Measurements from ENCODE around the gene B4GALNT4. TPM values are rescaled to one million over a fixed set of nuclear protein-coding genes. Genes with fewer than 3 reads are reported as not detected.

Gene B4GALNT4
- polyA plus RNA-seq, 2 of the 4 experiments (the other 2 are of a cell fraction): 5.3 to 27.5 TPM

GRCh38 chr11:325796-326591, 43.3 kb upstream of the B4GALNT4 start (continued):
- no peak for TF ChIP-seq EHMT2 (IDR thresholded peaks at IDR 0.05; ENCODE audit: low read depth)
- no peak for TF ChIP-seq HES2 (IDR thresholded peaks at IDR 0.05)
- TF ChIP-seq HMGXB4 (CRISPR knock-in tag; IDR thresholded peaks at IDR 0.05; ENCODE audit: borderline replicate concordance): no peak

GRCh38 chr11:326592-326841, 42.8 kb upstream of the B4GALNT4 start:
- H3K27ac ChIP-seq: peak overlapping the region in 1 of 2 experiments; percentile 57; a peak in 2 of 6 replicates

GRCh38 chr11:326842-327580, 42.3 kb upstream of the B4GALNT4 start:
- CTCF ChIA-PET: interaction anchor here (1.0 to 1.6 kb wide), 4 partner anchors 10 to 22 kb away, joined by 3 to 5 read pairs (median 4); no protein-coding TSS in a partner anchor
- H3K4me3 ChIP-seq: no peak overlapping the region
- DNase-seq (ENCODE audit: low read depth in 1 of 2, low spot score in 1 of 2) (no peak), FAIRE-seq (no peak), ATAC-seq (peak in 1 of 2 experiments; percentile 13; a peak in 1 of 6 replicates)
- WGBS (ENCODE audit: missing lambda C conversion rate): 56% methylated on average over 17 of the region's 19 CpGs
- POLR2A ChIA-PET: no interaction called here
- H3K4me1 ChIP-seq: peaks cover 9% of the 10 kb centered on the region; the same call in 1 of the 3 replicates
- 0 out of 3 replicates have a peak overlapping the region, but pooled peaks have one; percentile 22 for H3K4me2 ChIP-seq
- H3K9me3 ChIP-seq: no peaks in the 10 kb centered on the region
- peak overlapping the region in 1 of 2 experiments; percentile 57; a peak in 3 of 6 replicates for H3K27ac ChIP-seq
- TF ChIP-seq FOSL2 (IDR thresholded peaks at IDR 0.05) (no peak), FOSL2 (CRISPR knock-in tag; IDR thresholded peaks at IDR 0.05) (no peak), NR3C1 (IDR thresholded peaks at IDR 0.05) (no peak), HOXB13 (CRISPR knock-in tag; IDR thresholded peaks at IDR 0.05; ENCODE audit: low read depth) (no peak), ESRRA (IDR thresholded peaks at IDR 0.05; ENCODE audit: borderline replicate concordance, low read length) (no peak), JUNB (IDR thresholded peaks at IDR 0.05) (no peak), HEYL (CRISPR knock-in tag; IDR thresholded peaks at IDR 0.05) (no peak), USF2 (IDR thresholded peaks at IDR 0.05) (no peak), BCL3 (IDR thresholded peaks at IDR 0.05) (no peak)

More at GRCh38 chr11:326592-326841, 42.8 kb upstream of the B4GALNT4 start:
- no peaks in the 10 kb centered on the region for H3K9me3 ChIP-seq
- no peak overlapping the region for H3K4me3 ChIP-seq
- POLR2A ChIA-PET: no interaction called here
- no peak overlapping the region for H3K4me2 ChIP-seq
- peaks cover 9% of the 10 kb centered on the region; the same call in 1 of the 3 replicates for H3K4me1 ChIP-seq
- no peak for TF ChIP-seq ZNF302 (CRISPR knock-in tag; IDR thresholded peaks at IDR 0.05)
- ATAC-seq: peak; percentile 40 to 44; a peak in 4 of 6 replicates
- no peak for FAIRE-seq
- CTCF ChIA-PET: interaction anchor here (1.0 to 1.6 kb wide), 3 partner anchors 10 to 20 kb away, joined by 4 to 5 read pairs (median 4); no protein-coding TSS in a partner anchor
- no peak for DNase-seq (ENCODE audit: low read depth in 1 of 2, low spot score in 1 of 2)
- 61% methylated on average over 4 of the region's 6 CpGs for WGBS (ENCODE audit: missing lambda C conversion rate)

GRCh38 chr11:327581-327923, 41.7 kb upstream of the B4GALNT4 start:
- Histone ChIP-seq H3K4me3 (no peak overlapping the region), H3K4me2 (0 out of 3 replicates have a peak overlapping the region, but pooled peaks have one; percentile 22), H3K4me1 (peaks cover 9% of the 10 kb centered on the region; the same call in 1 of the 3 replicates), H3K9me3 (no peaks in the 10 kb centered on the region), H3K27ac (peak overlapping the region in 1 of 2 experiments; percentile 57; a peak in 1 of 6 replicates)
- POLR2A ChIA-PET: no interaction called here
- CTCF ChIA-PET: interaction anchor here (1.0 to 1.6 kb wide), 3 partner anchors 11 to 22 kb away, joined by 3 to 5 read pairs (median 4); no protein-coding TSS in a partner anchor
- no peak for DNase-seq (ENCODE audit: low read depth in 1 of 2, low spot score in 1 of 2)
- WGBS (ENCODE audit: missing lambda C conversion rate): 96% methylated on average over 3 of the region's 3 CpGs
- ATAC-seq: no peak
- FAIRE-seq: no peak
- TF ChIP-seq NR3C1 (IDR thresholded peaks at IDR 0.05): no peak
- no peak for TF ChIP-seq TP53 (CRISPR knock-in tag; IDR thresholded peaks at IDR 0.05)
- no peak for TF ChIP-seq JUNB (IDR thresholded peaks at IDR 0.05)
- no peak for TF ChIP-seq MAFK (IDR thresholded peaks at IDR 0.05; ENCODE audit: partially characterized antibody)
- no peak for TF ChIP-seq CEBPB (IDR thresholded peaks at IDR 0.05)
- no peak for TF ChIP-seq HEYL (CRISPR knock-in tag; IDR thresholded peaks at IDR 0.05)
- TF ChIP-seq KDM1A (IDR thresholded peaks at IDR 0.05; ENCODE audit: low read depth): no peak
- no peak for TF ChIP-seq HOXA7 (CRISPR knock-in tag; IDR thresholded peaks at IDR 0.05)
- no peak for TF ChIP-seq ELK1 (IDR thresholded peaks at IDR 0.05; ENCODE audit: low read depth, low read length)
- TF ChIP-seq EHF (CRISPR knock-in tag; IDR thresholded peaks at IDR 0.05): no peak
- no peak for TF ChIP-seq MAX (IDR thresholded peaks at IDR 0.05)
- no peak for TF ChIP-seq MAZ (IDR thresholded peaks at IDR 0.05; ENCODE audit: borderline replicate concordance, low read depth, low read length)
- no peak for TF ChIP-seq HMGXB4 (CRISPR knock-in tag; IDR thresholded peaks at IDR 0.05; ENCODE audit: borderline replicate concordance)
